Measurements from ENCODE around the gene METTL18. TPM values are rescaled to one million over a fixed set of nuclear protein-coding genes. Genes with fewer than 3 reads are reported as not detected.

METTL18 gene
- 2.4 to 6.6 TPM (median 3.6 TPM) in 3 replicates for polyA plus RNA-seq
- 1.3 TPM for polyA plus RNA-seq (2011; ENCODE audit: low read depth)
- 1.8 and 4.0 TPM in 2 replicates for polyA plus RNA-seq (2011; cell fraction: cytosol; rRNA removed)
- polyA plus RNA-seq (2011; cell fraction: nucleus; rRNA removed), result 2.1 and 4.5 TPM in 2 replicates
- 4.0 and 5.1 TPM in 2 replicates for polyA plus RNA-seq (2012; ENCODE audit: low replicate concordance)
- 1.5 to 2.0 TPM in 2 of 3 replicates, not detected in the other for polyA minus RNA-seq
- polyA minus RNA-seq (2011; cell fraction: cytosol; rRNA and poly(A)+ RNA removed), result 1.3 TPM
- polyA minus RNA-seq (2011; cell fraction: nucleus; rRNA and poly(A)+ RNA removed), result 1.0 and 1.1 TPM in 2 replicates

DNA sequence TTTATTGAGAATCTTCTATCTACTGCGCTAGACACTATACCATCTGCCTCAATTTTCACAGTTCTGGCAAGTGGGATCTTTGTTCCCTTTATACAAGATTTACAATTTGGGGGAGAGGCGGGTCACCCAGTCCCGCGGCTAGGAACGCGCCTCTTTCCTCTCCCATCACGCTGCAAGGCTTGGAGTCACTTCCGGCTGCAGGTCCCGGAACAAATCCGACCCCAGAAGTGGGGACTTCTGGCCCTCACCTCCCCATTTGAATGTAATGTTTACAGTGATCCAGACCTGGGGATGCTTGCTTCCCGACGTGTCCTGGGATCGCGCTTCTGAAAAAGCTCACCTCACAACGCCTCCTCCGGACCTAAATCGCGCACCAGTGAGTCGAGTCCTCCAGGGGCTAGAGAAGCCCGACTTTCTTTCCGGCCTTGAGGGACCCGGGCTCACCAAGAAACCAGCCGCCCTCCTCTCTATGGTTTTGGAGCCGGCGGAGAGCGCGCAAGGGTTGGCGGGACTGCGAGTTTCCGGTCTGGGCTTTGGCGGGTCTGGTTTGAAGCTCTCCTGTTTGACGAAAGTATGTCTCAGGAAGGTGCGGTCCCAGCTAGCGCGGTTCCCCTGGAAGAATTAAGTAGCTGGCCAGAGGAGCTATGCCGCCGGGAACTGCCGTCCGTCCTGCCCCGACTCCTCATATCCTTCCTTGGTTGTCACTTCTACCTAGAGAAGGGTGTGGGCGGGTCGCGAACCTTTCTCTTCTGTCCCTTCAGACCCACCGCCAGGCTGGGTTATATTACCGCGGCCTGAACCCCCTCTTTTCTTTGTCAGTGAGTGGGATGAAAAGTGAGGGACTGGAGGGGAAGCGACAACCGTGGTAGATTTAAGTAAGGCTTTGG, at the start of gene METTL18:
TSS of gene METTL18 (minus strand) at position 378 of the 887 bp plus-strand sequence. CDS start 1,212 bp downstream, outside the sequence.
- Histone ChIP-seq H2AFZ (ENCODE audit: control insufficient read depth, low read length) (peak within 1 kb of the TSS; percentile 96), H3K36me3 (ENCODE audit: control insufficient read depth in 2 of 2, extremely low read depth in 1 of 2, insufficient read depth in 2 of 2, low read length in 2 of 2) (no peaks in the 10 kb centered on the region), H3K4me3 (ENCODE audit: control insufficient read depth in 2 of 3, extremely low read depth in 1 of 3, insufficient read depth in 2 of 3, low read depth in 1 of 3, low read length in 3 of 3) (peak within 1 kb of the TSS; percentile 69 to 90 (median 89)), H3K9me1 (ENCODE audit: control insufficient read depth, extremely low read depth, insufficient read depth, low read length) (no peaks in the 10 kb centered on the region), H3K27me3 (ENCODE audit: control insufficient read depth, extremely low read depth, insufficient read depth, low read length) (no peaks in the 10 kb centered on the region), H3K9me3 (ENCODE audit: control insufficient read depth, low read depth, low read length) (no peaks in the 10 kb centered on the region), H3K27ac (ENCODE audit: control insufficient read depth, insufficient read depth, low read length) (peak within 1 kb of the TSS; percentile 93), H3K9ac (ENCODE audit: control insufficient read depth, extremely low read depth, insufficient read depth, low read length) (peak within 1 kb of the TSS; percentile 93), H3K79me2 (ENCODE audit: control insufficient read depth, insufficient read depth, low read length) (peaks cover 28% of the 10 kb centered on the region), H3K4me1 (ENCODE audit: control insufficient read depth, extremely low read depth, insufficient read depth, low read length) (peaks cover 15% of the 10 kb centered on the region), H3K4me2 (ENCODE audit: control insufficient read depth, extremely low read depth, insufficient read depth, low read depth, low read length) (peak within 1 kb of the TSS; percentile 94), H4K20me1 (ENCODE audit: control insufficient read depth, extremely low read depth, insufficient read depth, low read length) (no peaks in the 10 kb centered on the region)
- peak; percentile 69 for FAIRE-seq
- TF ChIP-seq, protein P1, sequence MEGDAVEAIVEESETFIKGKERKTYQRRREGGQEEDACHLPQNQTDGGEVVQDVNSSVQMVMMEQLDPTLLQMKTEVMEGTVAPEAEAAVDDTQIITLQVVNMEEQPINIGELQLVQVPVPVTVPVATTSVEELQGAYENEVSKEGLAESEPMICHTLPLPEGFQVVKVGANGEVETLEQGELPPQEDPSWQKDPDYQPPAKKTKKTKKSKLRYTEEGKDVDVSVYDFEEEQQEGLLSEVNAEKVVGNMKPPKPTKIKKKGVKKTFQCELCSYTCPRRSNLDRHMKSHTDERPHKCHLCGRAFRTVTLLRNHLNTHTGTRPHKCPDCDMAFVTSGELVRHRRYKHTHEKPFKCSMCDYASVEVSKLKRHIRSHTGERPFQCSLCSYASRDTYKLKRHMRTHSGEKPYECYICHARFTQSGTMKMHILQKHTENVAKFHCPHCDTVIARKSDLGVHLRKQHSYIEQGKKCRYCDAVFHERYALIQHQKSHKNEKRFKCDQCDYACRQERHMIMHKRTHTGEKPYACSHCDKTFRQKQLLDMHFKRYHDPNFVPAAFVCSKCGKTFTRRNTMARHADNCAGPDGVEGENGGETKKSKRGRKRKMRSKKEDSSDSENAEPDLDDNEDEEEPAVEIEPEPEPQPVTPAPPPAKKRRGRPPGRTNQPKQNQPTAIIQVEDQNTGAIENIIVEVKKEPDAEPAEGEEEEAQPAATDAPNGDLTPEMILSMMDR (optimal IDR thresholded peaks at IDR 0.05 in 1 of 3, IDR thresholded peaks at IDR 0.05 in 1 of 3, conservative IDR thresholded peaks at IDR 0.05 in 1 of 3; ENCODE audit: extremely low read depth in 1 of 3, insufficient read depth in 2 of 3, low read length in 3 of 3), result no peak
- no peak for TF ChIP-seq EZH2 (IDR thresholded peaks at IDR 0.05; ENCODE audit: low read length)
- dilution Hi-C loops (cut with MboI; ENCODE audit: extremely low pct_ligation_motif_present, low sequenced_read_pairs), result no loop called here
- peak; percentile 65 for DNase-seq (ENCODE audit: low read depth, low spot score)

DNA sequence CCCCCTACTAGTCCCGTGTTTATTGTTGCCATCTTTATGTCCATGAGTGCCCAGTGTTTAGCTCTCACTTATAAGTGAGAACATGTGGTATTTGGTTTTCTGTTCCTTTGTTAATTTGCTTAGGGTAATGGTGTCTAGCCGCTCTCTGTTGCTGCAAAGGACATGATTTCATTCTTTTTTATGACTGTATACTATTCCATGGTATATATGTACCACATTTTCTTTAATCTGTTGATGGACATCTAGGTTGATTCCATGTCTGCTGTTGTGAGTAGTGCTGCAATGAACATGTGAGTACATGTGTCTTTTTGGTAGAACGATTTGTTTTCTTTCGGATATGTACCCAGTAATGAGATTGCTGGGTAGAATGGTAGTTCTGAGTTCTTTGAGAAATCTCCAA, 44.2 kb upstream of the METTL18 start:
- Histone ChIP-seq H3K4me2 (ENCODE audit: control insufficient read depth, extremely low read depth, insufficient read depth, low read depth, low read length) (no peak overlapping the region), H2AFZ (ENCODE audit: control insufficient read depth, low read length) (no peak overlapping the region), H3K9me3 (ENCODE audit: control insufficient read depth, low read depth, low read length) (no peaks in the 10 kb centered on the region), H3K9me1 (ENCODE audit: control insufficient read depth, extremely low read depth, insufficient read depth, low read length) (no peaks in the 10 kb centered on the region), H3K27ac (ENCODE audit: control insufficient read depth, insufficient read depth, low read length) (no peak overlapping the region), H3K27me3 (ENCODE audit: control insufficient read depth, extremely low read depth, insufficient read depth, low read length) (no peaks in the 10 kb centered on the region), H3K36me3 (ENCODE audit: control insufficient read depth in 2 of 2, extremely low read depth in 1 of 2, insufficient read depth in 2 of 2, low read length in 2 of 2) (peaks cover 1 to 3% of the 10 kb centered on the region in 2 experiments), H3K4me1 (ENCODE audit: control insufficient read depth, extremely low read depth, insufficient read depth, low read length) (no peaks in the 10 kb centered on the region), H3K9ac (ENCODE audit: control insufficient read depth, extremely low read depth, insufficient read depth, low read length) (no peak overlapping the region), H3K79me2 (ENCODE audit: control insufficient read depth, insufficient read depth, low read length) (no peaks in the 10 kb centered on the region), H3K4me3 (ENCODE audit: control insufficient read depth in 2 of 3, extremely low read depth in 1 of 3, insufficient read depth in 2 of 3, low read depth in 1 of 3, low read length in 3 of 3) (no peak overlapping the region), H4K20me1 (ENCODE audit: control insufficient read depth, extremely low read depth, insufficient read depth, low read length) (no peaks in the 10 kb centered on the region)
- no peak for TF ChIP-seq EZH2 (IDR thresholded peaks at IDR 0.05; ENCODE audit: low read length)
- TF ChIP-seq, protein P1 (optimal IDR thresholded peaks at IDR 0.05 in 1 of 3, IDR thresholded peaks at IDR 0.05 in 1 of 3, conservative IDR thresholded peaks at IDR 0.05 in 1 of 3; ENCODE audit: extremely low read depth in 1 of 3, insufficient read depth in 2 of 3, low read length in 3 of 3), result no peak
- no peak for DNase-seq (ENCODE audit: low read depth, low spot score)
- dilution Hi-C loops (cut with MboI; ENCODE audit: extremely low pct_ligation_motif_present, low sequenced_read_pairs), result no loop called here
- no peak for FAIRE-seq

Data from keratinocyte (primary cell).